DND-41 (cell line): ENCODE measurements around the gene PLPP1.

Experiments
- ATAC-seq: fragments of 200-7000 bp; cut with Tn5 transposase; 3 replicates; pipeline ENCODE4 v1.9.1; 2021; ENCODE audit warnings: low read depth; ENCODE audit not compliant: insufficient read depth
- DNase-seq: peaks from one replicate; pipeline ENCODE4 v3.0.0-alpha.2; 2020
- H2AFZ ChIP-seq: 2 replicates; pipeline ENCODE4 v1.6.0; 2012; ENCODE audit warnings: low read depth, low read length
- H3K27ac ChIP-seq: 2 replicates; pipeline ENCODE4 v1.5.1; 2012; ENCODE audit warnings: low read length, inconsistent platforms
- H3K27me3 ChIP-seq: fragments of 200-600 bp; sonication (generic); 2 replicates; pipeline ENCODE4 v1.6.0; 2012; ENCODE audit warnings: low read length, mild to moderate bottlenecking, inconsistent platforms; ENCODE audit not compliant: insufficient read depth, poor library complexity
- H3K36me3 ChIP-seq: 2 replicates; pipeline ENCODE4 v1.5.1; 2012; ENCODE audit warnings: low read length, inconsistent platforms; ENCODE audit not compliant: insufficient read depth
- H3K4me1 ChIP-seq: 2 replicates; pipeline ENCODE4 v1.5.1; 2012; ENCODE audit warnings: mild to moderate bottlenecking, low read length; ENCODE audit not compliant: insufficient read depth
- H3K4me2 ChIP-seq: 2 replicates; pipeline ENCODE4 v1.6.0; 2012; ENCODE audit warnings: mild to moderate bottlenecking, moderate library complexity, low read length, inconsistent platforms; ENCODE audit not compliant: insufficient read depth
- H3K4me3 ChIP-seq, 2 experiments: fragments of 200-600 bp in 1 of 2; shearing (Covaris generic) in 1 of 2; 2 replicates each; pipeline ENCODE4 v1.5.1; 2012 to 2016; ENCODE audit warnings: inconsistent platforms in 2 of 2, low read length in 2 of 2, mild to moderate bottlenecking in 2 of 2, low read depth in 1 of 2, moderate library complexity in 1 of 2
- H3K79me2 ChIP-seq: 2 replicates; pipeline ENCODE4 v1.6.0; 2012; ENCODE audit warnings: low read length, inconsistent platforms; ENCODE audit not compliant: insufficient read depth
- H3K9ac ChIP-seq: 2 replicates; pipeline ENCODE4 v1.6.0; 2012; ENCODE audit warnings: low read depth, mild to moderate bottlenecking, inconsistent platforms, low read length, moderate library complexity
- H3K9me3 ChIP-seq: 2 replicates; pipeline ENCODE4 v1.5.1; 2012; ENCODE audit warnings: low read length, moderate library complexity, mild to moderate bottlenecking, inconsistent platforms; ENCODE audit not compliant: insufficient read depth, severe bottlenecking
- H4K20me1 ChIP-seq: 2 replicates; pipeline ENCODE4 v1.6.0; 2012; ENCODE audit warnings: low read length; ENCODE audit not compliant: insufficient read depth
- EZH2 ChIP-seq: IDR thresholded peaks from 3 replicates; pipeline ENCODE4 v1.6.1; 2012; ENCODE audit warnings: borderline replicate concordance, low read depth, mild to moderate bottlenecking, moderate library complexity, low read length, inconsistent platforms; ENCODE audit not compliant: severe bottlenecking
- TF ChIP-seq, protein P1 (sequence below): IDR thresholded peaks from 2 replicates; pipeline ENCODE4 v1.5.1; 2012; ENCODE audit warnings: borderline replicate concordance, low read length, moderate library complexity, mild to moderate bottlenecking; ENCODE audit not compliant: poor library complexity, severe bottlenecking; ENCODE audit errors: extremely low read depth

Gene PLPP1

DNA sequence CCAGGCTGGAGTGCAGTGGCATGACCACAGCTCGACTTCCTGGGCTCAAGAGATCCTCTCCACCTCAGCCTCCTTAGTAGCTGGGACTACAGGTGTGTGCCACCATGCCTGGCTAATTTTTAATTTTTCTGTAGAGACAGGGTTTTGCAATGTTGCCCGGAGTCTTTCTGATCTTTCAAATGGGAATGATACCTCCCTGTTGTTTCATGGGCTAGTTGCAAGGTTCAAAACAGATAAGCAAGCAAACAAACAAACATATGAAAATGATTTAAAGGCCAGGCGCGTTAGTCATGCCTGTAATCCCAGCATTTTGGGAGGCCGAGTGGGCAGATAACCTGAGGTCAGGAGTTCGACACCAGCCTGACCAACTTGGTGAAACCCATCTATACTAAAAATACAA lies 45.3 kb upstream of the PLPP1 start:
- H3K4me1 ChIP-seq, result peaks cover 11% of the 10 kb centered on the region
- no peaks in the 10 kb centered on the region for H4K20me1 ChIP-seq
- H3K9ac ChIP-seq, result no peak overlapping the region
- H3K27me3 ChIP-seq, result no peaks in the 10 kb centered on the region
- no peak for ATAC-seq
- no peak for DNase-seq
- H3K79me2 ChIP-seq, result no peaks in the 10 kb centered on the region
- no peak overlapping the region for H3K4me2 ChIP-seq
- no peaks in the 10 kb centered on the region for H3K36me3 ChIP-seq
- H3K27ac ChIP-seq, result no peak overlapping the region
- no peak overlapping the region for H2AFZ ChIP-seq
- H3K9me3 ChIP-seq, result no peaks in the 10 kb centered on the region
- no peak overlapping the region for H3K4me3 ChIP-seq
- TF ChIP-seq, protein P1, sequence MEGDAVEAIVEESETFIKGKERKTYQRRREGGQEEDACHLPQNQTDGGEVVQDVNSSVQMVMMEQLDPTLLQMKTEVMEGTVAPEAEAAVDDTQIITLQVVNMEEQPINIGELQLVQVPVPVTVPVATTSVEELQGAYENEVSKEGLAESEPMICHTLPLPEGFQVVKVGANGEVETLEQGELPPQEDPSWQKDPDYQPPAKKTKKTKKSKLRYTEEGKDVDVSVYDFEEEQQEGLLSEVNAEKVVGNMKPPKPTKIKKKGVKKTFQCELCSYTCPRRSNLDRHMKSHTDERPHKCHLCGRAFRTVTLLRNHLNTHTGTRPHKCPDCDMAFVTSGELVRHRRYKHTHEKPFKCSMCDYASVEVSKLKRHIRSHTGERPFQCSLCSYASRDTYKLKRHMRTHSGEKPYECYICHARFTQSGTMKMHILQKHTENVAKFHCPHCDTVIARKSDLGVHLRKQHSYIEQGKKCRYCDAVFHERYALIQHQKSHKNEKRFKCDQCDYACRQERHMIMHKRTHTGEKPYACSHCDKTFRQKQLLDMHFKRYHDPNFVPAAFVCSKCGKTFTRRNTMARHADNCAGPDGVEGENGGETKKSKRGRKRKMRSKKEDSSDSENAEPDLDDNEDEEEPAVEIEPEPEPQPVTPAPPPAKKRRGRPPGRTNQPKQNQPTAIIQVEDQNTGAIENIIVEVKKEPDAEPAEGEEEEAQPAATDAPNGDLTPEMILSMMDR, result no peak
- TF ChIP-seq EZH2, result no peak

DNA sequence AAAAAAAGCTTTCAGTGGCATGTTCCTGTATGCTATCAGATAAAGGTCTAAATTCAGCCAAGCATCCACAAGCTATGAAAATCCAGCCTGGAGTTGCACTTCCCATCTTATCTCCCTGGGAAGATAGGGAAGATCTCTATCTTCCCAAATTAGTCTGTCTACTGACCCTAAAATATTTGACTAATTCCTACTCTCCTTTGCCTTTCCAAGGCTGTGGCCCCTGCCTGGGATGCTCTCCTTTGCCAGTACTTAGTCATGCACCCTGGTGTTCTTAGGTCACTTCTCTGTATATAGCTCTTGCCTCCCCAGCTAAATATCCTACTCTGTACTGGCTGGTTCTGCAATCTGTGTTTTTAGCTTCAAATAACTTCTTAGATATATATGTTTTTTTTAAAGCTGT lies 44.0 kb upstream of the PLPP1 start:
- Histone ChIP-seq H3K4me3 (no peak overlapping the region), H3K9me3 (no peaks in the 10 kb centered on the region), H3K79me2 (no peaks in the 10 kb centered on the region), H4K20me1 (no peaks in the 10 kb centered on the region), H3K4me1 (peaks cover 11% of the 10 kb centered on the region), H3K27ac (no peak overlapping the region), H3K36me3 (no peaks in the 10 kb centered on the region), H3K4me2 (no peak overlapping the region), H3K27me3 (no peaks in the 10 kb centered on the region), H2AFZ (no peak overlapping the region; the same call in 1 of the 2 replicates), H3K9ac (no peak overlapping the region)
- ATAC-seq (no peak), DNase-seq (no peak)
- TF ChIP-seq, protein P1, result no peak
- no peak for TF ChIP-seq EZH2

DNA sequence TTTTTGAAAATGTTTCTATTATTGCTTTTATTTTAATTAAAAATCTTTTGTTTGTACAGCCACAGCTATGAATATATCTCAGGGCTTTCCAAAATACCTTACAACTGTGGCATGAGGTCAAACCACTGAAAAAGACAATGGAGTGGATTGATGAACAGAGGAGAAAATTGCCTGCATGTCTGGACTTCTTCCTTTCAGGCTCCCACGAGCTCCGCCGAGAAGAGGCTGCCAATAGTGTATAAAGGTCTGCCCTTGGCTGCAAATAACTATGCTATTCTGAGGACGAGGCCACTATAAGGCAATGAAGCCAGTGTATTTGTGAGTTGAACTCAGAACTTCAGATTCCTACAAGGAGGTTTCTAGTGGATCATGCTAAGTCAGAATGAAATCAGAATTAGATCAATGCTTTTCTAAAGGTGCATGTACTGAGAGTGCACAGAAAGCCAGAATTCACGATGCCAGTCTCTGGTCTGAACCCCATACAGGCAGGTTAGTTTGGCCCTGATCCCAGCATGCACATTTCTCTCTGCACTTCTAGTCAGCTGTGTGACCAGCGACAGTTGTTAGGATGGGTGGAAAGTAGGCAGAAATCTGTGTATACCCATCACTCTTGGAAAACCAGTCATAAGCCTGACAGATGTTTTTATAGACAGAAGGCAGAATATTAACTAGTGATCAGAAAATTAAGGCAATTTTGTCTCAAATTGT lies 42.7 kb upstream of the PLPP1 start:
- Histone ChIP-seq H3K4me2 (no peak overlapping the region), H3K27ac (no peak overlapping the region), H3K4me1 (peaks cover 10% of the 10 kb centered on the region), H3K79me2 (no peaks in the 10 kb centered on the region), H3K27me3 (no peaks in the 10 kb centered on the region), H3K4me3 (no peak overlapping the region), H2AFZ (no peak overlapping the region), H3K9ac (no peak overlapping the region), H3K9me3 (no peaks in the 10 kb centered on the region), H4K20me1 (no peaks in the 10 kb centered on the region), H3K36me3 (no peaks in the 10 kb centered on the region)
- DNase-seq, result no peak
- ATAC-seq, result no peak
- TF ChIP-seq, protein P1, result no peak
- TF ChIP-seq EZH2, result no peak
